ENCODE measurements around the gene SLC16A3.

DNA sequence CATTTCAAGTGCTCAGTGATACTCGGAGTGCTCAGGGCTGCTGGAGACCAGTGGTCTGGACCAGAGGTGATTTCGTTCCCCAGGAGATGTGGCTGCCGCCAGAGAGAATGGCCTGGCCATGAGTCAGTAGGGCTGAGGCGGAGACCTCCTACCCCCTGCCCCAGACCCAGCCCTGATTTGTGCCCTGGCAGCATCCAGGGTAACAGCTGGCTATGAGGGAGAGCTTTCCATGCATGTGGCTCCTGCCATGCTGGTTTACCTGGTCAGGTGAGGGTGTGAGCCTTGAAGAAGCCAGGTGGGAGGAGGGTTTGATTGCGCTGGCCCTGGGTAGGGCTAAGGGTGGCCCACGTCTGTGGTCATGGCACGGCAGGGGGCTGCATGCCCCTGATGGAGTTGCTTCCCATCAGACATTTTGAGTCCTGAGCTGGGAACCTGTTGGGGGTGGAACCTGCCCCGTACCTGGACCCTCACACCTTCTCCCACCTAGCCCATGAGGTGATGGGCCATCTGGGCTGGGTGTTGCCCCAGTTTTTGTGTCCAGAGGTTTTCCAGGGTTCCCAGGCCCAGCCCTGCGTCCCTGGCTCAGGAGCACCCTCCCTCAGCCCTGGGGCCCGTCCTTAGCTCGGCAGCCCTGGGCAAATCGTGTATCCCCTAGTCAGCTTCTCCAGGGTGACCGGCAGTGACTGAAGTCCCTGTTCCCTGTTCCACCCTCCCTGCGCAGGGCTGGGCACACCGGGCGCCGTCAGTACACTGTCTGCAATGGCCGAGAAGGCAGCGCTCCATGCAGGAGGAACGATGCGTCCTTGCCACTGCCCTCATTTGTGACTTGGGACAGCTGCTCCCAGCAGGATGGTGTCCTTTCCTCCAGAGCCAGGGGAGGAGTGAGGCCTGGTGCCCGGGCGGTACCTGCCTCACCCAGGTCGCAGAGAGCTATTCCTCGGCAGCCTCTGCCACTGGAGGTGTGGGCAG, 53.7 kb downstream of the SLC16A3 start:
- TF ChIP-seq, protein P1, sequence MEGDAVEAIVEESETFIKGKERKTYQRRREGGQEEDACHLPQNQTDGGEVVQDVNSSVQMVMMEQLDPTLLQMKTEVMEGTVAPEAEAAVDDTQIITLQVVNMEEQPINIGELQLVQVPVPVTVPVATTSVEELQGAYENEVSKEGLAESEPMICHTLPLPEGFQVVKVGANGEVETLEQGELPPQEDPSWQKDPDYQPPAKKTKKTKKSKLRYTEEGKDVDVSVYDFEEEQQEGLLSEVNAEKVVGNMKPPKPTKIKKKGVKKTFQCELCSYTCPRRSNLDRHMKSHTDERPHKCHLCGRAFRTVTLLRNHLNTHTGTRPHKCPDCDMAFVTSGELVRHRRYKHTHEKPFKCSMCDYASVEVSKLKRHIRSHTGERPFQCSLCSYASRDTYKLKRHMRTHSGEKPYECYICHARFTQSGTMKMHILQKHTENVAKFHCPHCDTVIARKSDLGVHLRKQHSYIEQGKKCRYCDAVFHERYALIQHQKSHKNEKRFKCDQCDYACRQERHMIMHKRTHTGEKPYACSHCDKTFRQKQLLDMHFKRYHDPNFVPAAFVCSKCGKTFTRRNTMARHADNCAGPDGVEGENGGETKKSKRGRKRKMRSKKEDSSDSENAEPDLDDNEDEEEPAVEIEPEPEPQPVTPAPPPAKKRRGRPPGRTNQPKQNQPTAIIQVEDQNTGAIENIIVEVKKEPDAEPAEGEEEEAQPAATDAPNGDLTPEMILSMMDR (IDR thresholded peaks at IDR 0.05) = no peak
- no peak for TF ChIP-seq EZH2 (IDR thresholded peaks at IDR 0.05; ENCODE audit: borderline replicate concordance, insufficient read depth, low read depth, low read length, poor library complexity, severe bottlenecking)

Data from B cell (primary cell).